ENCODE data around the gene LIN9.

- TF ChIP-seq POLR2A (IDR thresholded peaks at IDR 0.05; ENCODE audit: low read depth, low read length): no peak
- TF ChIP-seq CTCF (IDR thresholded peaks at IDR 0.05; ENCODE audit: extremely low read depth in 1 of 2, insufficient read depth in 1 of 2, low read depth in 1 of 2, low read length in 2 of 2): no peak
- no peak for TF ChIP-seq MAX (IDR thresholded peaks at IDR 0.05; ENCODE audit: insufficient read depth, insufficient read length)
- no peak for TF ChIP-seq EZH2 (IDR thresholded peaks at IDR 0.05; ENCODE audit: borderline replicate concordance, low read depth, low read length, severe bottlenecking)
- no peak for TF ChIP-seq POLR2AphosphoS5 (IDR thresholded peaks at IDR 0.05; ENCODE audit: insufficient read depth, low read depth, low read length)
- TF ChIP-seq GATA2 (IDR thresholded peaks at IDR 0.05; ENCODE audit: insufficient read depth, insufficient read length, low read depth, low read length): no peak
- no peak for TF ChIP-seq FOS (IDR thresholded peaks at IDR 0.05; ENCODE audit: borderline replicate concordance, insufficient read depth, low read length)
- TF ChIP-seq JUN (IDR thresholded peaks at IDR 0.05; ENCODE audit: borderline replicate concordance, insufficient read depth, insufficient read length, low read depth): no peak
These were observed 31.1 kb downstream of the LIN9 start for GRCh38 chr1:226277897-226278296.

Data from endothelial cell of umbilical vein (primary cell).